HG02973 (cell line): Measurements from ENCODE around the gene ZNF557.
"Not testable (repeated sequence)": the region's sequence is repeated elsewhere in the genome, so short reads cannot be mapped to it uniquely, and the experiment has no call there.

Experiments
- ATAC-seq: cut with Tn5 transposase; IDR thresholded peaks from one replicate; pipeline ENCODE4 v1.9.1; 2021; ENCODE audit warnings: moderate library complexity; ENCODE audit not compliant: unreplicated experiment

Gene ZNF557

DNA sequence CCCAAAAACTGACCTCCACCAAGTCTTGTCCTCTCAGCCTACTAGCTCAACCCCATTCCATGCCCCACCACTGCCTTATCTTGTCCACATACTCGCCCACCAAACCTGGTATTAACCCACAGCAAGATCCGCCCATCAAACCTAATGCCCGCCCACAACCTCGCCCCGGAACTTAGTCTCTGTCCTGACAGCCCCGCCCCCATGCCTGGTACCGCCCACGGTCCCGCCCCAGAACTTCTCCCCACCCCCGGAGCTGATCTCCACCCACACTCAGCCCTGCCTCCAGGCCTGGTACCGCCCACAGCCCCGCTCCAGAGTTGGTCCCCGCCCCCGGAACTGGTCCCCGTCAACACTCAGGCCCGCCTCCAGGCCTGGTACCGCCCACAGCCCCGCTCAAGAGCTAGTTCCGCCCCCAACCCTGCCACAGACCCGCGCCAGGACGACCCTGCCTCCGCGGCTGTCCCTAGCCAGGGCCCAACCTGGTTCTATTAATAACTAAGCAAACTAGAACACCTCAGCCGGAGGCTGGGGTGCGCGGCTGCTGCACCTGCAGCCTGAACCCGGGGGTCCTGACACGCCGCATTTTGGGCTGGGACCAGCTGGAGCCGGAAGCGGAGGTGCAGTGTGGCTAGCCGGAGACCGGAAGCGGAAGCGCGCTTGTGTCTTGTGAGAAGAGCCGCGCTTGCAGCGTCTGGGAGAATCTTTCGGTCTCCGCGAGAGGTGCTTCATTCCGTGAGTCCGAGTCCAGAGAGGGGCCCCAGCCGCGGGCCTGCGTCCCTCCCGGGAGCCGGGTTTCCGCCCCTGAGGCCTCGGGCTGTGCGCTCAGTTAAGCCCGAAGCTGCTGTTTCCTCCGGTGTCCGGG, at the start of gene ZNF557:
Gene ZNF557, plus strand, starts transcription at position 662 of the 862 bp plus-strand sequence. CDS start 5,372 bp downstream, outside the sequence.
- ATAC-seq, result peak; percentile 75

DNA sequence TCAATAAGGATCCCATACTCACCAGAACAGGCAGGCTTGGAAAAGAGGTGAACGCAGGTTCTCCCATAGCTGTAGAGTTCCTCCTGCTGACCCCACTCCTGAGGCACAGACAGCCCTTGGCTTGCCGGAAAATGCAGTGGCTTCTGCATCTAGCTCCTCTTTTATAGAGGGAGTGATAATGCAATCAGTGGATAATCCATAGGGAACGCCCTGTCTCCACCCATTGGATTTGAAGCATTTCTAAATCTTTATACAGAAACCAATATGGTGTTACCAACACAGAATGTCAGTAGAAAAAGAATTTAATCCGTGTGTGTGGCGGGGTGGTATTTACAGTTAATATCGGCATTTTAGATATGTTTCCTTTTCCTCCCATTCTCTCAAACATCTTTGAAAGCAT, 48.2 kb upstream of the ZNF557 start, which contains the start of gene MBD3L2B:
Gene MBD3L2B, minus strand, starts transcription at position 101 of the 400 bp plus-strand sequence. Its CDS starts 34 bp downstream, at position 67.
- not testable (repeated sequence) for ATAC-seq

GRCh38 chr19:7028790-7029189, 40.7 kb upstream of the ZNF557 start:
- not testable (repeated sequence) for ATAC-seq

DNA sequence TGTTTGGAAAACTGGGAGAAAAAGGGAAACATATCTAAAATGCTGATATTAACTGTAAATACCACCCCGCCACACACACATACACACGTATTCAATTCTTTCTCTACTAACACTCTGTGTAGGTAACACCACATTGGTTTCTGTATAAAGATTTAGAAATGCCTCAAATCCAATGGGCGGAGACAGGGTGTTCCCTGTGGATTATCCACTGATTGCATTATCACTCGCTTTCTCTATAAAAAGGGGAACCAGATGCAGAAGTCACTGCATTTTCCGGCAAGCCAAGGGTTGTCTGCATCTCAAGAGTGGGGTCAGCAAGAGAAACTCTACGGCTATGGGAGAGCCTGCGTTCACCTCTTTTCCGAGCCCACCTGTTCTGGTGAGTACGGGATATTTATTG, 39.2 kb upstream of the ZNF557 start, which contains the start of gene MBD3L5:
Gene MBD3L5, plus strand, starts transcription at position 301 of the 400 bp plus-strand sequence. Its CDS starts 34 bp downstream, at position 335.
- not testable (repeated sequence) for ATAC-seq

DNA sequence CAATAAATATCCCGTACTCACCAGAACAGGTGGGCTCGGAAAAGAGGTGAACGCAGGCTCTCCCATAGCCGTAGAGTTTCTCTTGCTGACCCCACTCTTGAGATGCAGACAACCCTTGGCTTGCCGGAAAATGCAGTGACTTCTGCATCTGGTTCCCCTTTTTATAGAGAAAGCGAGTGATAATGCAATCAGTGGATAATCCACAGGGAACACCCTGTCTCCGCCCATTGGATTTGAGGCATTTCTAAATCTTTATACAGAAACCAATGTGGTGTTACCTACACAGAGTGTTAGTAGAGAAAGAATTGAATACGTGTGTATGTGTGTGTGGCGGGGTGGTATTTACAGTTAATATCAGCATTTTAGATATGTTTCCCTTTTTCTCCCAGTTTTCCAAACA, 29.4 kb upstream of the ZNF557 start, which contains the start of gene MBD3L4:
Gene MBD3L4, minus strand, starts transcription at position 101 of the 400 bp plus-strand sequence. Its CDS starts 35 bp downstream, at position 66.
- ATAC-seq, result not testable (repeated sequence)

- not testable (repeated sequence) for ATAC-seq
Measured at GRCh38 chr19:7041563-7041962, 27.9 kb upstream of the ZNF557 start.

DNA sequence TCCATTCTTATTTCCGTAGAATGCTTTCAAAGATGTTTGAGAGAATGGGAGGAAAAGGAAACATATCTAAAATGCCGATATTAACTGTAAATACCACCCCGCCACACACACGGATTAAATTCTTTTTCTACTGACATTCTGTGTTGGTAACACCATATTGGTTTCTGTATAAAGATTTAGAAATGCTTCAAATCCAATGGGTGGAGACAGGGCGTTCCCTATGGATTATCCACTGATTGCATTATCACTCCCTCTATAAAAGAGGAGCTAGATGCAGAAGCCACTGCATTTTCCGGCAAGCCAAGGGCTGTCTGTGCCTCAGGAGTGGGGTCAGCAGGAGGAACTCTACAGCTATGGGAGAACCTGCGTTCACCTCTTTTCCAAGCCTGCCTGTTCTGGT, 20.5 kb upstream of the ZNF557 start, which contains the start of gene MBD3L2:
Gene MBD3L2, plus strand, starts transcription at position 301 of the 400 bp plus-strand sequence. Its CDS starts 53 bp downstream, at position 354.
- not testable (repeated sequence) for ATAC-seq

DNA sequence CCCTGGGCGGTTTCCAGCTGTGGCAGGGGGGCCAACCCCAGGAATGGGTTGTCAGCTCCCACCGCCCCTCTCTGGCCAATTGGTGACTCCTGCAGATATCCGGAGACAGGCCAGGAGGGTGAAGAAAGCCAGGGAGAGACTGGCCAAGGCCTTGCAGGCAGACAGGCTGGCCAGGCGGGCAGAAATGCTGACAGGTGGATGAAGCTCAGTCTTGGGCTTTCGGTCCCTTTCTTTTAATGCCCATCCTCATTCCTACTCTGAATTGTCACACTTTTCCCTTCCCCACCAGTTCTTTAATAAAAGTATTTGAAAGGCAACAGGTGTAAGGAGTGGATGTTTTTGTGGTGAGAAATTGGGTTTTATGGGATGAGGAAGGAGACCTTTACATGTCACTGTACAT, 18.1 kb upstream of the ZNF557 start:
- not testable (repeated sequence) for ATAC-seq

GRCh38 chr19:7052896-7053295, 16.6 kb upstream of the ZNF557 start:
- not testable (repeated sequence) for ATAC-seq

- not testable (repeated sequence) for ATAC-seq
Measured at GRCh38 chr19:7054635-7055368, 14.7 kb upstream of the ZNF557 start.

DNA sequence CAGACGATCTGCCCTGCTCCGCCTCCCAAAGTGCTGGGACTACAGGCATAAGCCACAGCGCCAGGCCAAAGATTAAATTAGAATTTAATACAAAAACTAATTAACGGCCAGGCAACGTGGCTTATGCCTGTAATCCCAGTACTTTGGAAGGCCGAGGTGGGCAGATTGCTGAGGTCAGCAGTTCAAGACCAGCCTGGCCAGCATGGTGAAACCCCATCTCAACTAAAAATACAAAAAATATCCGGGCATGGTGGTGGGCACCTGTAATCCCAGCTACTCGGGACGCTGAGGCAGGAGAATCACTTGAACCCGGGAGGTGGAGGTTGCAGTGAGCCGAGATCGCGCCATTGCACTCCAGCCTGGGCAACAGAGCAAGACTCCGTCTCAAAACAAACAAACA, 13.8 kb upstream of the ZNF557 start:
- not testable (repeated sequence) for ATAC-seq

- not testable (repeated sequence) for ATAC-seq
Measured at GRCh38 chr19:7056371-7056770, 13.1 kb upstream of the ZNF557 start.

DNA sequence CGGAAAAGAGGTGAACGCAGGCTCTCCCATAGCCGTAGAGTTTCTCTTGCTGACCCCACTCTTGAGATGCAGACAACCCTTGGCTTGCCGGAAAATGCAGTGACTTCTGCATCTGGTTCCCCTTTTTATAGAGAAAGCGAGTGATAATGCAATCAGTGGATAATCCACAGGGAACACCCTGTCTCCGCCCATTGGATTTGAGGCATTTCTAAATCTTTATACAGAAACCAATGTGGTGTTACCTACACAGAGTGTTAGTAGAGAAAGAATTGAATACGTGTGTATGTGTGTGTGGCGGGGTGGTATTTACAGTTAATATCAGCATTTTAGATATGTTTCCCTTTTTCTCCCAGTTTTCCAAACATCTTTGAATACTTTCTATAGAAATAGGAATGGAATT, 10.9 kb upstream of the ZNF557 start, which contains the start of gene MBD3L3:
Gene MBD3L3, minus strand, starts transcription at position 101 of the 400 bp plus-strand sequence. Its CDS starts 71 bp downstream, at position 30.
- ATAC-seq, result not testable (repeated sequence)

GRCh38 chr19:7059977-7060376, 9.5 kb upstream of the ZNF557 start:
- not testable (repeated sequence) for ATAC-seq

- no peak for ATAC-seq
Measured at GRCh38 chr19:7063339-7063738, 6.2 kb upstream of the ZNF557 start.

- no peak for ATAC-seq
Measured at GRCh38 chr19:7063764-7064418, 5.6 kb upstream of the ZNF557 start.

DNA sequence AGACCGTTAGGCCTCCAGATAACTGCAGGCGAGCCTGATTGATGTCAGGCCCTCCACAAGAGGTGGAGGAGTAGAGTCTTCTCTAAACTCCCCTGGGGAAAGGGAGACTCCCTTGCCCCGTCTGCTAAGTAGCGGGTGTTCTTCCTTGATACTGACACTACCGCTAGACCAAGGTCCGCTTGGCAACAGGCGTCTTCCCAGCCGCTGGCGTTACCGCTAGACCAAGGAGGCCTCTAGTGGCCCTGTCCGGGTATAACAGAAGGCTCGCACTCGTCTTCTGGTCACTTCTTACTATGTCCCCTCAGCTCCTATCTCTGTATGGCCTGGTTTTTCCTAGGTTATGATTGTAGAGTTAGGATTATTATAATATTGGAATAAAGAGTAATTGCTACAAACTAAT, 2.4 kb upstream of the ZNF557 start:
- not testable (repeated sequence) for ATAC-seq

DNA sequence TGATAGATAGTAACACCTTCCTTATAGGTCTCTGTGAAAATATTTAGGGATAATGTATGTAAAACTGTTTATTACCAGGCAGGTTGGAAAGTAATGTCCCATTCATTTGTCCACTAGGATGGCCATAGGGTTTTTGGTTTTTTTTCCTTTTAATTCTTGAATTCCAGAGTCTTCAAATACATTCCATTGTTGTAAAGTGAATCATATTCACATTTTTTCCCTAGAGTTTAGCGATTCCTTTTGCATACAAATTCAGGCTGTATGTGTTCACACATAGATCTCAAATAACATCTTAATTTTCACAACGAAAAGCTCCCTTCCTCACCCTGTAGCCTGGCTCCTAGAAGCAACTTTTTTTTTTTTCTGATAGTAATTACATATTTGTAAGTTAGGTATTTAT, 1.8 kb upstream of the ZNF557 start:
- ATAC-seq, result no peak

- ATAC-seq, result no peak
Measured at GRCh38 chr19:7068599-7068998, 904 bp upstream of the ZNF557 start.

- no peak for ATAC-seq
Measured at GRCh38 chr19:7069904-7070226, 362 bp downstream of the ZNF557 start.

DNA sequence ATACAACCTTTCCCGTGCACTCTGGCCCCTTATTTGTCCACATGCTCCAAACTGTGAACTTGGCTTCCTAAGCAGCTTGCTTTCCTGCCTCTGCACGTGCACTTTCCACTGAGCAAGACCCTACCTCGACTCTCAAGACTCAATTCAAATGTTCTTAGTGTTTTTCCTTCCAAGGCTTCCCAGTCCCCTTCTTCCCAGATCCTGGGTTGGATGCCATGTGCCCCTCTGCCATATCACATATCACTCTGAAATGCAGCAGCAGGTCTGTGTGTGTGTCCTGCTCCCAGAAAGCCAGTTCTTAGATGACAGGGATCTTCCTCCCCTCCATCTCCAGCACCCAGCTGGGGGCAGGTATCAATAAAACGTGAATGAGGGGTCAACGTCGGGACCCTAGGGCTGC, 3.0 kb downstream of the ZNF557 start:
- ATAC-seq, result no peak
